ENCODE results near the gene AGAP3.

DNA sequence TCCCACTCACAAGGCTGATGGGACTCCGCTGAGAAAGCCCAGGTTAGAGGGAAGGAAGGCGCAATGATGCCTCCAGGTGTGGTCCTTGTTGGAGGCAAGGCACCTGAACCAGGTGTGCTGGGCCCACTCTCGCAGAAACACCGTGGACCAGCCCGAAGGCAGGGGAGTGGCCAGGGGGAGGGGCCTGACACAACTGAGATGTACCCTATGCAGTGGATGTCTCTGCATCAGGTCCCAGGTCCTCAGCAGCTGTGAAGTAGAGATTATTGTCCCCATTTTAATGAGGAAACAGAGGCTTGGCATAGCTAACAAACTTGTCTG, 49.2 kb downstream of the AGAP3 start:
- TF ChIP-seq EZH2phosphoT487 (IDR thresholded peaks at IDR 0.05; ENCODE audit: low read depth) (no peak), CTCF (IDR thresholded peaks at IDR 0.05; ENCODE audit: low read depth, low read length) (no peak)

Measured in OCI-LY3 (cell line).